Subcutaneous adipose tissue (tissue), 4 donors: ENCODE data around the gene CREB3L2. TPM values are rescaled to one million over a fixed set of nuclear protein-coding genes. Genes with fewer than 3 reads are reported as not detected.

Experiments
- total RNA-seq, 4 donors: library from RNA; depleted of rRNA; stranded (reverse); fragments of >200 nt; gene quantifications; one replicate each; pipeline ENCODE4 v1.1.0, GENCODE V29; 2016
- TF ChIP-seq, protein P1 (sequence below): fragments of 450-650 bp; IDR thresholded peaks from one replicate; pipeline ENCODE4 v1.5.1; 2016; ENCODE audit warnings: low read depth, mild to moderate bottlenecking, control low read depth, antibody characterized with exemption, moderate library complexity

CREB3L2 gene
- total RNA-seq, 4 donors from 2014 or later: 26.9 to 78.4 (median 30.8) TPM

DNA sequence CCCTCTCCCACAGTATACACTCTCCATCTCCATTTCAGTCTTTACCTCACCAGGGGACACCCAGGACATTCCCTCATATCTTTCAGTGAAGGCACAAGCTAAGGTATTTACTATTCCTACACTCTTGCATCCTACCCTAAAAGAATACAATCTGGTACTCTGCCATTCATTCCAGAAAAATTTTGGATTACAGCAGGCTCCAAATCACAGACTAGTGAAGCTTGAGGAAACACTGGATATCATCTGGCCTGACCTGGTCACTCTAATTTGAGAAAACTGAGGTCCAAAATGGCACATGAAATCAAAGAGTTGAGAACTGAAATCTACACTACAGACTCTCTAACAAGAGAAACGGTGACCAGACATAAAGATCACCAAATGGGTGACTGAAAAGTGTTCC lies 61.7 kb downstream of the CREB3L2 start:
- TF ChIP-seq, protein P1, sequence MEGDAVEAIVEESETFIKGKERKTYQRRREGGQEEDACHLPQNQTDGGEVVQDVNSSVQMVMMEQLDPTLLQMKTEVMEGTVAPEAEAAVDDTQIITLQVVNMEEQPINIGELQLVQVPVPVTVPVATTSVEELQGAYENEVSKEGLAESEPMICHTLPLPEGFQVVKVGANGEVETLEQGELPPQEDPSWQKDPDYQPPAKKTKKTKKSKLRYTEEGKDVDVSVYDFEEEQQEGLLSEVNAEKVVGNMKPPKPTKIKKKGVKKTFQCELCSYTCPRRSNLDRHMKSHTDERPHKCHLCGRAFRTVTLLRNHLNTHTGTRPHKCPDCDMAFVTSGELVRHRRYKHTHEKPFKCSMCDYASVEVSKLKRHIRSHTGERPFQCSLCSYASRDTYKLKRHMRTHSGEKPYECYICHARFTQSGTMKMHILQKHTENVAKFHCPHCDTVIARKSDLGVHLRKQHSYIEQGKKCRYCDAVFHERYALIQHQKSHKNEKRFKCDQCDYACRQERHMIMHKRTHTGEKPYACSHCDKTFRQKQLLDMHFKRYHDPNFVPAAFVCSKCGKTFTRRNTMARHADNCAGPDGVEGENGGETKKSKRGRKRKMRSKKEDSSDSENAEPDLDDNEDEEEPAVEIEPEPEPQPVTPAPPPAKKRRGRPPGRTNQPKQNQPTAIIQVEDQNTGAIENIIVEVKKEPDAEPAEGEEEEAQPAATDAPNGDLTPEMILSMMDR: no peak

DNA sequence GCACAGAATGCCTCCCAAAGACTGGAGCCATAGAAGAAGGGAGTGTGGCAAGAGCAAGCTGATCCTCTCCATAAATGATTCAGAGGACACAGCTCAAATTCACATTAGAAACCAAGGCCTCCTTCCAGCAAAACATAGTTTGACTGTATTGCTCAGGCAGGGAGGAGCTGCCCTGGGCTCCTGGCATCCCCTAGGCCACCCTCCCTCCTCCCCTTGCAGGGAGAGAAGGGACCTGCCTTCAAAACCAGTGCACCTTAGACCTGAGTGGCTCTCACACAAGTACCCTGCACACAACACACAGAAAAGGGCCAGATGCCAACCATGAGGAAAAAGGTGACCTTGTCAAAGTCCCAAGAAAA lies 64.7 kb downstream of the CREB3L2 start:
- TF ChIP-seq, protein P1: no peak

DNA sequence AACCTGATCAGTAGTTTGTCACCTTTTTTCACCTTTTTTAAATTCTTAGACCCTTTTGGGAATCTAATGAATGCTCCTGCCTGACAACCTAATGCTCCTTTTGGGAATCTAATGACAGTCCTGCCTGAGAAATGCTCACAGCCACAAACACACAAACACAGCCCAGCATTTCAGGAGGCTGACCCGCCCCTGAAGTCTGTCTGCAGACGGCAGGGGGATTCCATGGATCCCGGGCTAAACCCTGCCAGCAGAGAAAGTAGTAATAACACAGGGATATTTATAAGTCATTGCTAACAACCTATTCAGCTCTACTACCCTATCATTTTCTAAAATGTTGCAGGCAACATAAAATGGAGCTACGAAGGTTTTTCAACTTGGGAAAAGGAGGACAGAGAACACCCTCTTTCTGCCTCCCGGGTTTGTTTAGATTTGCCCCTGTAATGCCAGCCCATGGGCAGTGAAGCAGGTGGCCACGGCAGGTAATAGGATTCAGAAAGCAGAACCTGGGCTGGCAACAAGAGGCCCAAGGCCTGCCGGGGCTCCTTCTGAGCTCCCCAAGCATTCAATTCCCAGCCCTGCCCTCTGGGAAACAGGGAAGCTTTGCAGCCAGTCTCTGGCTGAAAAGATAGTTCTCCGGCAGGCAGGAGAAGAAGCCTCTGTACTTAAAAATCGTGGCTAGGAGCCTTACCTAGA lies 65.2 kb downstream of the CREB3L2 start:
- TF ChIP-seq, protein P1: no peak

DNA sequence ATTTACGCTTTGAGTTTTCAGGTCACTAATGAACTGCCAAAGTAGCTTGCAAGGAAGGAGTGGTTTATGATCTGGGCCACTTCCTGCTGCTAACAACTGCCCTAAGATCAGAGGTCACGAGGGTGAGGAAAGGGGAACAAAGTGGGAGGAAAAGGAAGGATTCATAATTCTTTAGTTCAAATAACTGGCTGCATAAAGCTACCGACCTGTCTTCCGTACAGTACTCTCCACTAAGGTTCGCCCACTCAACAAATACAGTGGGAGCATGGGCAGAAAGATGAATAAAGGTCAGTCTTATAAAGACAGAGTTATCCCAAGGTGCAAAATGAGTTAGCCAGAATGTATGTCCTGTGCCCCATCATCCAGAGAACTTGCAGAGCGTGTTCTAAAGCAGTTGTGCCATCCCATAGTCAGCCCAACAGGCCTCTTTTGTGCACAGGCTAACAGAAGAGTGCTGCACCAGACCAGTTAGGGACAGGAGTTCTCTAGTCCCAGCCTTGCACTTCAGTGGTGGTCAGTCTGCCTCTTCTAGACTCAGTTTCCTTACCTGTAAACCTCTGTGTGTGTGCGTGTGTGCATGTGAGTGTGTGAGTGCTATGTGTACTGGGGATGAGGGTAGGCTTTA lies 65.9 kb downstream of the CREB3L2 start:
- TF ChIP-seq, protein P1: no peak

DNA sequence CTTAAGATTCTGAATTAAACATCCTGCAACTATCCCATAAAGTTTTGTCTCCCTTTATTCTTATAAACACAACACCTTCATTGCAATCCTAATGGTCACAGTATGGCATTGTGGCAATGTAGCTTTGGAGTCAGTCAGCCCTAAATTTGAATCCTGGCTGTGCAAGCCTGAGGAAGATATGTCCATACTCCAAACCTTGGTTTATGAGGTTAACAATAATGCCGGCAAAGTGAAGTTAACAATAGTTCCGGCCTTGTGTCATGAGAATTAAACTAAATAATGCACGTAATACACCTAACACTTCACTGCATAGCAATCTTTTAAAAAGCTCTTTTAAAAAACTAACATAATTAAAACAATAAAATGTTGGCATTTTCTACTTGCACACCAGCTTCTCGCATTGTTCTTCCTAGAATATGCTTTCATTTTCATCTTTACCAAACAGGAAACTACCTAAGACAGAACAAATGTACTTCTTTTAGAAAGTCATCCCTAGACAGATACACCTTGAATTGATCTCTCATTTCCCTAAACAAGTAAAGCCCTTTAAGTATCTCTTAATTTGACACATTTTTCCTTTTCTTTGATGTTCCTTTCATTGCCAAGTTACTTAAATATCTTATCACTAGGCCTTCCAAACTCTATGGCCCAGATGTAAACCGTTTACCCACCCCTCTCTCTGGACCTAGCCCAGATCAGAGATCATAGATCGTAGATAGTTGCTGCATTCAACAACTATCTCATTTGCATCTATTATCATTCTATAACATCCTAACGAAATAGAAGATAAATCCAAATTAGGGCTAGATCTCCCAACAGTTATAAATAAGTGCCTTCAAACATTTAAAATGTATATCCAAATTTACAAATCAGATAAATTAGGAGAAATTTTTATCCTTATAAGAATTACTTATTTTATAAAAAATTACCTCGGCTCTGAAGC lies 66.7 kb downstream of the CREB3L2 start:
- TF ChIP-seq, protein P1: no peak

DNA sequence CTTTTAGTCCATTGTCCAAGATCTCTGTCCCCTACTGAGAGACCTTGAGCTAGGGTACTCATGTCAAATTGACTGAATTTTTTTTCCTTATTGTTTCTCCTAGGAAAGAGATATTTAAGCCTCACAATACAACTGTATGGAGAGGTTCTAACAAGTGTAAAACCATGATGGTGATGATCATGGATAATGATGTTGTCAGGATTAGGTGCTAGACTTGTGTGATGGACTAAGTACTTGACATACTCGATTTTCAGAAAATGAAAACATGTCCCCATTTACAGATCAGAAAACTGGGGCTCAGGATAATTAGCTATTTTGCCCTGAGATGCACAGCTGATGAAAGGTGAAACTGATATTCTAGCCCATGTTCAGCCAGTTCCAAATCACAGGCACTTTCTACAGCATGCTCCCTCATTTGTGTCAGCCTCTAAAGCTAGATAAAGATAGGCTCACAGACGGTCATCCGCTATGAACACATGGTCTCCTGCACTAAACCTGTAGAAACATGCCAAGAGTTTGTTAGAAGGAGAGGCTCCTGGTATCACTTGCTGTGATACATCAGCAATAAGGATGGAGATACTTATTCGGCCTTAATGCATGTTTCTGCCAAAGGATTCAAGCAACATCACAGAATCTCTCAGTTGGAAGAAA lies 67.6 kb downstream of the CREB3L2 start:
- TF ChIP-seq, protein P1: no peak
